Osteocyte (in vitro differentiated cells): ENCODE measurements around the gene CRB3. TPM values are rescaled to one million over a fixed set of nuclear protein-coding genes. Genes with fewer than 3 reads are reported as not detected.

Experiments used
- DNase-seq: peaks from one replicate; pipeline ENCODE4 v3.0.0; 2021; ENCODE audit warnings: mixed read lengths; ENCODE audit not compliant: unreplicated experiment; ENCODE audit errors: extremely low spot score
- H3K27ac Mint-ChIP-seq: one replicate; pipeline ENCODE4 v1.8.0; 2021; ENCODE audit warnings: mild to moderate bottlenecking, mixed read lengths; ENCODE audit not compliant: unreplicated experiment
- H3K27me3 Mint-ChIP-seq: one replicate; pipeline ENCODE4 v1.8.0; 2021; ENCODE audit warnings: mixed read lengths; ENCODE audit not compliant: unreplicated experiment
- H3K36me3 Mint-ChIP-seq: one replicate; pipeline ENCODE4 v1.8.0; 2021; ENCODE audit warnings: mixed read lengths; ENCODE audit not compliant: unreplicated experiment
- H3K4me1 Mint-ChIP-seq: one replicate; pipeline ENCODE4 v1.8.0; 2021; ENCODE audit warnings: mixed read lengths; ENCODE audit not compliant: unreplicated experiment
- H3K4me3 Mint-ChIP-seq: one replicate; pipeline ENCODE4 v1.8.0; 2021; ENCODE audit warnings: mild to moderate bottlenecking, moderate library complexity, mixed read lengths; ENCODE audit not compliant: unreplicated experiment
- H3K9me3 Mint-ChIP-seq: one replicate; pipeline ENCODE4 v1.8.0; 2021; ENCODE audit warnings: mixed read lengths; ENCODE audit not compliant: unreplicated experiment
- total RNA-seq: library from RNA; stranded (reverse); gene quantifications from 2 replicates; pipeline ENCODE4 v1.2.1, GENCODE V29; 2021
- TF ChIP-seq, protein P1 (sequence below): fragments of 200-600 bp; sonication (generic); IDR thresholded peaks from 2 replicates; pipeline ENCODE4 v1.5.0; 2021; ENCODE audit warnings: antibody characterized with exemption, mild to moderate bottlenecking, moderate library complexity

Gene CRB3
- total RNA-seq, 1 donor from 2014 or later = not detected

DNA sequence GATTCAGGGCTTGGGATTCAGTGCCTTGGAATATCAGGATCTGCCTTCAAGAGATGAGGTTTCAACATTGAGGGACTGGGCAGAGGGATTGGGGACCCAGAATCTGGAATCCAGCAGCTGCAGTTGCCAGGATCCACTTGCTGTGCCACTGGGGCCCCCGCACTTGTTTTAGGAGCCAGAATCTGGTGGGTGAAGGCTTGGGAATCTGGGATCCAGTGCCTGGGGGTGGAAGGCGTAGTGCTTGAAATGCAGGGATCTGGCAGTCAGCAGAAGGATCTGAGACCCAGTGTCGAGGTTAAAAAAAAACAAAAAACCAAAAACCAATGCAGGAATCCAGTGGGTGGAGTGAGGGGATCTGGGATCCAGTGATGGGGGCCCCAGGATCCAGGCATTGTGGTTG, 23.2 kb upstream of the CRB3 start:
- no peaks in the 10 kb centered on the region for H3K4me1 Mint-ChIP-seq

DNA sequence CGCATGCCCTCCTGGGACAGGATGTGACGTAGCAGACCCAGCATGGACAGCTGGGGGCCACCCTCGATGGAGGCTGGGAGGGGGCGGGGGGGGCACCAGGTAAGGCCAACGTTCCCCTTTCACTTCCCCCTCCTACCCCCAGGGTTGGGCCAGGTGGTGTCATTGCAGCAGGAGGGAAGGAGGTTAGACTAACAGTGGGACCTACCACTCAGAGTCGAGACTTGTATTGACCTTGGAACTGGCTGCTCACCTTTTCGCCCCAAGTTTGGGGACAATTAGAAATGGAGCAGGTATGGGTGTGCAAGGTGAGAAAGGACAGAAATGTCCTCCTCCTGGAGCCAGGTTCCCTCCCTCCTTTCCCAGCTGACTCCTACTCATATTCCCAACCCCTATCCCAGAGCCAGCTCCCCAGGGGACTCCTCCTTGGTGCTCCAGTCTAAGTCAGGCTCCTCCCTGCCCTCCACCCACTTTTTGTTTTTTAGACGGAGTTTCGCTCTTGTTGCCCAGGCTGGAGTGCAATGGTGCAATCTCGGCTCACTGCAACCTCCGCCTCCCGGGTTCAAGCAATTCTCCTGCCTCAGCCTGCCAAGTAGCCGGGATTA, 21.9 kb upstream of the CRB3 start:
- no peak overlapping the region for H3K4me3 Mint-ChIP-seq
- DNase-seq = no peak
- no peaks in the 10 kb centered on the region for H3K4me1 Mint-ChIP-seq
- H3K36me3 Mint-ChIP-seq = peaks cover 19% of the 10 kb centered on the region
- H3K9me3 Mint-ChIP-seq = no peaks in the 10 kb centered on the region
- no peaks in the 10 kb centered on the region for H3K27me3 Mint-ChIP-seq
- H3K27ac Mint-ChIP-seq = no peak overlapping the region
- TF ChIP-seq, protein P1, sequence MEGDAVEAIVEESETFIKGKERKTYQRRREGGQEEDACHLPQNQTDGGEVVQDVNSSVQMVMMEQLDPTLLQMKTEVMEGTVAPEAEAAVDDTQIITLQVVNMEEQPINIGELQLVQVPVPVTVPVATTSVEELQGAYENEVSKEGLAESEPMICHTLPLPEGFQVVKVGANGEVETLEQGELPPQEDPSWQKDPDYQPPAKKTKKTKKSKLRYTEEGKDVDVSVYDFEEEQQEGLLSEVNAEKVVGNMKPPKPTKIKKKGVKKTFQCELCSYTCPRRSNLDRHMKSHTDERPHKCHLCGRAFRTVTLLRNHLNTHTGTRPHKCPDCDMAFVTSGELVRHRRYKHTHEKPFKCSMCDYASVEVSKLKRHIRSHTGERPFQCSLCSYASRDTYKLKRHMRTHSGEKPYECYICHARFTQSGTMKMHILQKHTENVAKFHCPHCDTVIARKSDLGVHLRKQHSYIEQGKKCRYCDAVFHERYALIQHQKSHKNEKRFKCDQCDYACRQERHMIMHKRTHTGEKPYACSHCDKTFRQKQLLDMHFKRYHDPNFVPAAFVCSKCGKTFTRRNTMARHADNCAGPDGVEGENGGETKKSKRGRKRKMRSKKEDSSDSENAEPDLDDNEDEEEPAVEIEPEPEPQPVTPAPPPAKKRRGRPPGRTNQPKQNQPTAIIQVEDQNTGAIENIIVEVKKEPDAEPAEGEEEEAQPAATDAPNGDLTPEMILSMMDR = no peak

More for the DNA sequence above, 23.2 kb upstream of the CRB3 start:
- H3K27me3 Mint-ChIP-seq = no peaks in the 10 kb centered on the region
- TF ChIP-seq, protein P1 = no peak
- DNase-seq = no peak
- no peaks in the 10 kb centered on the region for H3K9me3 Mint-ChIP-seq
- H3K27ac Mint-ChIP-seq = no peak overlapping the region
- no peak overlapping the region for H3K4me3 Mint-ChIP-seq
- H3K36me3 Mint-ChIP-seq = peaks cover 10% of the 10 kb centered on the region

DNA sequence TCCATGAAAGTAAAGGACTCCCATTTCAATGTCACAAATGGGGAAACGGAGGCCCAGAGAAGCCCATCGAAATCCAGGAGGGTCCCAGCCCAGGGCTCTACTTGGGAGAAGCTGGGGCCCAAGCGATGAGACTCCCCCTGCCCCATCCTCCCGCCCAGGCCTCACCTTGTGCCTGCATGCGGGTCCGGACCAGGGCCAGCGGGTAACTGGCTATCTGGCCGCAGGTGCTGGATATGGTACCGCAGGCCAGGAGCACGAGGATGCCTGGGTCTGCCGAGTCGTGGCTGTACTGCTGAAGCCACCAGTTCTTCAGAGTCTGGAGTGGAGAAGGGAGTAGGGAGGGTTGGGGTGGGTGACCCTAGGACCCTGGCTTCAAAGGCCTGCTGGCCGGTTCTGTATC, 20.1 kb upstream of the CRB3 start:
- no peak overlapping the region for H3K4me3 Mint-ChIP-seq
- H3K27me3 Mint-ChIP-seq = no peaks in the 10 kb centered on the region
- peaks cover 19% of the 10 kb centered on the region for H3K36me3 Mint-ChIP-seq
- H3K9me3 Mint-ChIP-seq = no peaks in the 10 kb centered on the region
- TF ChIP-seq, protein P1 = no peak
- H3K27ac Mint-ChIP-seq = no peak overlapping the region
- no peak for DNase-seq
- no peaks in the 10 kb centered on the region for H3K4me1 Mint-ChIP-seq

DNA sequence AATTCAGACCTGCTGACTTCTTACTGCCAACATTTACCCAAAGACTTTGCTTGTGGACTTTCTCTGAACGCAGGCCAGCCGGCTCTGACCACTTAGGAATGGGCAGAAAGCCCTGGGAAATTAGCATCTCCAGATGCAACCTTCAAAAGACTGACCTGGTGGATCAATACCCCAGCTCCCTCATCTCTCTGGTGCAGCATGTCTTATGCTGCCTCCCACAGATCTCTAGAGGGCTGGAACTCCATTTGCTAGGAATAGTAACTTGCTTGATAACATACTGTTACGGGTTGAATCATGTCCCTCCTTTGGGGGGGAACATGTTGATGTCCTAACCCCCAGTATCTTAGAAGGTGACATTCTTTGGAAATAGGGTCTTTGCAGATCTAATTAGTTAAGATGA, 17.6 kb upstream of the CRB3 start:
- H3K27me3 Mint-ChIP-seq = no peaks in the 10 kb centered on the region
- DNase-seq = no peak

DNA sequence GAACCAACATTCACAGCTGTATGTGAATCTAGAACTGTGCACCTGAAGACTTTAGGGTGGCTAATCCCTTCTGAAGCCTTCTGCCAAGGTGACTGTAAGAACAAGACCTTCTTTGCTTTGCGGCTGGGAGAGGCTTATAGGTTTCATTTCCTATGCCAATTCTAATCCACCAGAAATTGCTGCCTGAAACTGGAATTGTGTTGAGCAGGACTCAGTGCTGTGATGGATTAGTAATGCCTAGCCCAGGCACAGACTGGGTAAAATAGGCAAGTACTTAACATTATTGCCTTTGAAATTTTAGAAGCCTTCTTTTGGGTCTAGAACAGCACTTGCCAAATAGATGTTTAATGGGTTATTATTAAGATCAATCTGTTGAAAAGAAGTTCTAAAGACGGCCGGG, 16.0 kb upstream of the CRB3 start:
- DNase-seq = no peak
- no peak overlapping the region for H3K4me3 Mint-ChIP-seq
- TF ChIP-seq, protein P1 = no peak
- no peaks in the 10 kb centered on the region for H3K27me3 Mint-ChIP-seq
- no peaks in the 10 kb centered on the region for H3K9me3 Mint-ChIP-seq
- no peak overlapping the region for H3K27ac Mint-ChIP-seq
- H3K4me1 Mint-ChIP-seq = no peaks in the 10 kb centered on the region
- H3K36me3 Mint-ChIP-seq = peaks cover 31% of the 10 kb centered on the region

More for the DNA sequence above, 17.6 kb upstream of the CRB3 start:
- no peak overlapping the region for H3K4me3 Mint-ChIP-seq
- H3K27ac Mint-ChIP-seq = no peak overlapping the region
- TF ChIP-seq, protein P1 = no peak
- peaks cover 20% of the 10 kb centered on the region for H3K36me3 Mint-ChIP-seq
- H3K4me1 Mint-ChIP-seq = no peaks in the 10 kb centered on the region
- H3K9me3 Mint-ChIP-seq = no peaks in the 10 kb centered on the region
